Glomerular visceral epithelial cell (primary cell): ENCODE results near the gene TJP1.
"Not testable (repeated sequence)": the region's sequence is repeated elsewhere in the genome, so short reads cannot be mapped to it uniquely, and the experiment has no call there.

Source experiments
- DNase-seq: peaks from one replicate; pipeline ENCODE4 v3.0.0-alpha.2; 2016; ENCODE audit errors: extremely low spot score

Gene TJP1

GRCh38 chr15:29700296-29700695 lies 122.0 kb downstream of the TJP1 start:
- DNase-seq = no peak

GRCh38 chr15:29699791-29700190 lies 122.5 kb downstream of the TJP1 start:
- DNase-seq = no peak

GRCh38 chr15:29698030-29698701 lies 124.1 kb downstream of the TJP1 start:
- DNase-seq = peak; percentile 64

GRCh38 chr15:29696950-29697738 lies 125.1 kb downstream of the TJP1 start:
- DNase-seq = no peak

GRCh38 chr15:29696506-29696905 lies 125.8 kb downstream of the TJP1 start:
- not testable (repeated sequence) for DNase-seq

- DNase-seq = no peak
Measured at GRCh38 chr15:29695489-29696167, 126.6 kb downstream of the TJP1 start.

GRCh38 chr15:29693225-29693624 lies 129.0 kb downstream of the TJP1 start:
- no peak for DNase-seq

GRCh38 chr15:29692527-29692926 lies 129.7 kb downstream of the TJP1 start:
- DNase-seq = no peak

- DNase-seq = peak; percentile 29
Measured at GRCh38 chr15:29690765-29691475, 131.3 kb downstream of the TJP1 start.

- DNase-seq = no peak
Measured at GRCh38 chr15:29689287-29689986, 132.8 kb downstream of the TJP1 start.

GRCh38 chr15:29688506-29689286 lies 133.6 kb downstream of the TJP1 start:
- DNase-seq = no peak

GRCh38 chr15:29687939-29688505 lies 134.2 kb downstream of the TJP1 start:
- DNase-seq = no peak

GRCh38 chr15:29687204-29687815 lies 135.0 kb downstream of the TJP1 start:
- DNase-seq = no peak

GRCh38 chr15:29686445-29687203 lies 135.6 kb downstream of the TJP1 start:
- no peak for DNase-seq

GRCh38 chr15:29686079-29686425 lies 136.2 kb downstream of the TJP1 start:
- DNase-seq = no peak

GRCh38 chr15:29685156-29686078 lies 136.9 kb downstream of the TJP1 start:
- DNase-seq = peak; percentile 33

- no peak for DNase-seq
Measured at GRCh38 chr15:29682781-29683180, 139.5 kb downstream of the TJP1 start.

GRCh38 chr15:29682361-29682760 lies 139.9 kb downstream of the TJP1 start:
- DNase-seq = no peak
